Liver (tissue), 9 donors: ENCODE results near the gene ECPAS. TPM values are rescaled to one million over a fixed set of nuclear protein-coding genes. Genes with fewer than 3 reads are reported as not detected.

Experiments used
- DNase-seq: peaks from one replicate; pipeline ENCODE4 v3.0.0-alpha.2; 2017; ENCODE audit warnings: low spot score
- H3K27ac ChIP-seq, 2 donors: one replicate each; pipeline ENCODE4 v1.7.0; 2013; ENCODE audit warnings: inconsistent platforms in 2 of 2, low read length in 2 of 2, control low read depth in 1 of 2, low read depth in 1 of 2, mild to moderate bottlenecking in 1 of 2
- H3K27me3 ChIP-seq, 4 donors: one replicate each; pipeline versions ENCODE4 v1.6.1 to v1.7.0; 2013; ENCODE audit warnings: low read length in 3 of 4, inconsistent platforms in 1 of 4, mild to moderate bottlenecking in 1 of 4, moderate library complexity in 1 of 4; ENCODE audit not compliant: control insufficient read depth in 4 of 4, insufficient read depth in 4 of 4
- H3K36me3 ChIP-seq, 4 donors: one replicate each; pipeline versions ENCODE4 v1.6.1 to v1.7.0; 2013; ENCODE audit warnings: low read length in 3 of 4, mild to moderate bottlenecking in 3 of 4, low read depth in 1 of 4, moderate library complexity in 1 of 4; ENCODE audit not compliant: control insufficient read depth in 4 of 4, insufficient read depth in 3 of 4
- H3K4me1 ChIP-seq, 4 donors: one replicate each; pipeline versions ENCODE4 v1.6.1 to v1.7.0; 2013; ENCODE audit warnings: low read length in 3 of 4, mild to moderate bottlenecking in 3 of 4, moderate library complexity in 1 of 4; ENCODE audit not compliant: control insufficient read depth in 4 of 4, insufficient read depth in 4 of 4
- H3K4me3 ChIP-seq, 3 donors: one replicate each; pipeline versions ENCODE4 v1.6.1 to v1.7.0; 2013; ENCODE audit warnings: low read length in 3 of 3, control low read depth in 1 of 3, low read depth in 1 of 3, mild to moderate bottlenecking in 1 of 3
- H3K9ac ChIP-seq, 2 donors: one replicate each; pipeline ENCODE4 v1.7.0; 2013; ENCODE audit warnings: low read length in 2 of 2, mild to moderate bottlenecking in 2 of 2, moderate library complexity in 2 of 2, control low read depth in 1 of 2, low read depth in 1 of 2
- H3K9me3 ChIP-seq, 4 donors: one replicate each; pipeline versions ENCODE4 v1.6.1 to v1.7.0; 2013; ENCODE audit warnings: low read length in 3 of 4; ENCODE audit not compliant: control insufficient read depth in 4 of 4
- EGR1 ChIP-seq, 2 donors: IDR thresholded peaks; 2 replicates each; pipeline ENCODE4 v1.6.1; 2016 to 2018; ENCODE audit warnings: antibody characterized with exemption in 2 of 2, low read depth in 2 of 2
- FOXA1 ChIP-seq: IDR thresholded peaks from 2 replicates; pipeline ENCODE4 v1.6.1; 2016; ENCODE audit warnings: antibody characterized with exemption
- FOXA2 ChIP-seq: IDR thresholded peaks from 2 replicates; pipeline ENCODE4 v1.6.1; 2016; ENCODE audit warnings: antibody characterized with exemption
- GABPA ChIP-seq, 2 donors: IDR thresholded peaks in 1 of 2; conservative IDR thresholded peaks in 1 of 2; 2 replicates each; pipeline ENCODE4 v1.6.1; 2016; ENCODE audit warnings: antibody characterized with exemption in 2 of 2, mild to moderate bottlenecking in 1 of 2, moderate library complexity in 1 of 2
- HNF4A ChIP-seq, 2 donors: conservative IDR thresholded peaks; 2 replicates each; pipeline ENCODE4 v1.6.1; 2016; ENCODE audit warnings: antibody characterized with exemption in 2 of 2, mild to moderate bottlenecking in 2 of 2
- HNF4G ChIP-seq: IDR thresholded peaks from 2 replicates; pipeline ENCODE4 v1.6.1; 2016; ENCODE audit warnings: antibody characterized with exemption
- JUND ChIP-seq, 2 donors: IDR thresholded peaks; 2 replicates each; pipeline ENCODE4 v1.6.1; 2016; ENCODE audit warnings: antibody characterized with exemption in 2 of 2
- NR2F2 ChIP-seq: IDR thresholded peaks from 2 replicates; pipeline ENCODE4 v1.6.1; 2016; ENCODE audit warnings: antibody characterized with exemption
- RAD21 ChIP-seq, 2 donors: IDR thresholded peaks; 2 replicates each; pipeline ENCODE4 v1.6.1; 2016; ENCODE audit warnings: antibody characterized with exemption in 2 of 2, mild to moderate bottlenecking in 2 of 2
- REST ChIP-seq: IDR thresholded peaks from 2 replicates; pipeline ENCODE4 v1.6.1; 2016; ENCODE audit warnings: antibody characterized with exemption, mild to moderate bottlenecking
- RXRA ChIP-seq, 2 donors: IDR thresholded peaks; 2 replicates each; pipeline ENCODE4 v1.6.1; 2017 to 2018; ENCODE audit warnings: antibody characterized with exemption in 2 of 2, mild to moderate bottlenecking in 1 of 2
- SP1 ChIP-seq: IDR thresholded peaks from 2 replicates; pipeline ENCODE4 v1.6.1; 2018; ENCODE audit warnings: antibody characterized with exemption, mild to moderate bottlenecking
- TAF1 ChIP-seq: conservative IDR thresholded peaks from 2 replicates; pipeline ENCODE4 v1.6.1; 2016; ENCODE audit warnings: antibody characterized with exemption, mild to moderate bottlenecking
- YY1 ChIP-seq: IDR thresholded peaks from 2 replicates; pipeline ENCODE4 v1.6.1; 2016; ENCODE audit warnings: antibody characterized with exemption, mild to moderate bottlenecking
- ZBTB33 ChIP-seq: IDR thresholded peaks from 2 replicates; pipeline ENCODE4 v1.6.1; 2016; ENCODE audit warnings: antibody characterized with exemption
- WGBS: extraction: QIAGEN DNeasy Blood & Tissue Kit; methylation state at CpG from one replicate; pipeline ENCODE4 v1.1.7; 2013; 5-methylcytosine and 5-hydroxymethylcytosine counted together
- polyA plus RNA-seq, 2 donors: library from polyadenylated mRNA; stranded (reverse) in 1 of 2; unstranded in 1 of 2; fragments of 200-250 nt in 1 of 2; fragments of >200 nt in 1 of 2; fragmentation: Nextera tagmentation in 1 of 2; extraction: Ambion mirVana in 1 of 2; gene quantifications; one replicate each; pipeline versions ENCODE4 v1.2.1 to v1.2.3, GENCODE V29; 2013 to 2015
- total RNA-seq, 2 donors: library from RNA; depleted of rRNA; stranded (reverse); fragments of >200 nt; gene quantifications; one replicate each; pipeline ENCODE4 v1.2.3, GENCODE V29; 2014
- TF ChIP-seq, protein P1 (sequence below): IDR thresholded peaks from 2 replicates; pipeline ENCODE4 v1.6.1; 2016; ENCODE audit warnings: antibody characterized with exemption
- TF ChIP-seq, protein P2 (sequence below): IDR thresholded peaks from 2 replicates; pipeline ENCODE4 v1.6.1; 2016; ENCODE audit warnings: antibody characterized with exemption
- TF ChIP-seq, protein P3 (sequence below): fragments of 150-350 bp; IDR thresholded peaks from 2 replicates; pipeline ENCODE4 v1.5.1; 2017; ENCODE audit warnings: improper control_type of control experiment, low read depth, low read length; ENCODE audit not compliant: missing input control
- donor health status: healthy.
- donor health status: healthy.
- donor health status: healthy.
- donor health status: healthy.
- donor health status: healthy.

ECPAS gene
- total and polyA plus RNA-seq, 4 donors: 14.7 to 60.8 (median 26.3) TPM

DNA sequence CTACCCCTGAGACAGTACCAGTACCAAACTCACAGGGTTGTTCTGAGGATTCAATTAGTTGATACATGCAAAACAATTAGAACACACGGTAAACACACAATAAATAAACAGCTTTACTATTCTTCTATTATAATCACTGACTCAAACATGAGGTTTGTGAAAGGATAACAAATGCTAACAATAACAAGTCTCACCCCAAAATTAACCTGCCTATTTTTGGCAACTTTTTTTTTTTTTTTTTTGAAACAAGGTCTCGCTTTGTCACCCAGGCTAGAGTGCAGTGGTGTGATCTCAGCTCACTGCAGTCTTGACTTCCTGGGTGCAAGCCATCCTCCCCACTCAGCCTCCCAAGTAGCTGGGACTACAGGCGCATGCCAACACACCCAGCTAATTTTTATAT lies 6.5 kb downstream of the ECPAS start (continued):
- TF ChIP-seq REST: no peak
- no peak for TF ChIP-seq YY1
- no peak for TF ChIP-seq SP1
- no peak for TF ChIP-seq JUND (IDR thresholded peaks at IDR 0.05)
- TF ChIP-seq RXRA (IDR thresholded peaks at IDR 0.05): no peak
- no peak for TF ChIP-seq HNF4G
- TF ChIP-seq TAF1: no peak
- TF ChIP-seq GABPA (IDR thresholded peaks at IDR 0.05 in 1 of 2, conservative IDR thresholded peaks at IDR 0.05 in 1 of 2): no peak
- TF ChIP-seq, protein P1, sequence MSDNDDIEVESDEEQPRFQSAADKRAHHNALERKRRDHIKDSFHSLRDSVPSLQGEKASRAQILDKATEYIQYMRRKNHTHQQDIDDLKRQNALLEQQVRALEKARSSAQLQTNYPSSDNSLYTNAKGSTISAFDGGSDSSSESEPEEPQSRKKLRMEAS: no peak
- no peak for TF ChIP-seq HNF4A (conservative IDR thresholded peaks at IDR 0.05)
- no peak for TF ChIP-seq EGR1 (IDR thresholded peaks at IDR 0.05; ENCODE audit: low read depth in 2 of 2)

- no peak overlapping the region for H3K9ac ChIP-seq
- peaks cover 11 to 26% (median 14%) of the 10 kb centered on the region in 4 donors for H3K4me1 ChIP-seq
- no peak overlapping the region for H3K27ac ChIP-seq
- H3K27me3 ChIP-seq: no peaks in the 10 kb centered on the region
- DNase-seq: no peak
- no peak overlapping the region for H3K4me3 ChIP-seq
- H3K9me3 ChIP-seq: no peaks in the 10 kb centered on the region
- 49% methylated on average over 2 of the region's 2 CpGs for WGBS
- H3K36me3 ChIP-seq: no peaks in the 10 kb centered on the region
- TF ChIP-seq, protein P2, sequence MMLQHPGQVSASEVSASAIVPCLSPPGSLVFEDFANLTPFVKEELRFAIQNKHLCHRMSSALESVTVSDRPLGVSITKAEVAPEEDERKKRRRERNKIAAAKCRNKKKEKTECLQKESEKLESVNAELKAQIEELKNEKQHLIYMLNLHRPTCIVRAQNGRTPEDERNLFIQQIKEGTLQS: no peak
- TF ChIP-seq, protein P3, sequence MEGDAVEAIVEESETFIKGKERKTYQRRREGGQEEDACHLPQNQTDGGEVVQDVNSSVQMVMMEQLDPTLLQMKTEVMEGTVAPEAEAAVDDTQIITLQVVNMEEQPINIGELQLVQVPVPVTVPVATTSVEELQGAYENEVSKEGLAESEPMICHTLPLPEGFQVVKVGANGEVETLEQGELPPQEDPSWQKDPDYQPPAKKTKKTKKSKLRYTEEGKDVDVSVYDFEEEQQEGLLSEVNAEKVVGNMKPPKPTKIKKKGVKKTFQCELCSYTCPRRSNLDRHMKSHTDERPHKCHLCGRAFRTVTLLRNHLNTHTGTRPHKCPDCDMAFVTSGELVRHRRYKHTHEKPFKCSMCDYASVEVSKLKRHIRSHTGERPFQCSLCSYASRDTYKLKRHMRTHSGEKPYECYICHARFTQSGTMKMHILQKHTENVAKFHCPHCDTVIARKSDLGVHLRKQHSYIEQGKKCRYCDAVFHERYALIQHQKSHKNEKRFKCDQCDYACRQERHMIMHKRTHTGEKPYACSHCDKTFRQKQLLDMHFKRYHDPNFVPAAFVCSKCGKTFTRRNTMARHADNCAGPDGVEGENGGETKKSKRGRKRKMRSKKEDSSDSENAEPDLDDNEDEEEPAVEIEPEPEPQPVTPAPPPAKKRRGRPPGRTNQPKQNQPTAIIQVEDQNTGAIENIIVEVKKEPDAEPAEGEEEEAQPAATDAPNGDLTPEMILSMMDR: no peak
- TF ChIP-seq YY1: no peak
- no peak for TF ChIP-seq JUND (IDR thresholded peaks at IDR 0.05)
- TF ChIP-seq REST: no peak
- TF ChIP-seq HNF4A (conservative IDR thresholded peaks at IDR 0.05): no peak
- TF ChIP-seq RXRA (IDR thresholded peaks at IDR 0.05): no peak
- TF ChIP-seq EGR1 (IDR thresholded peaks at IDR 0.05; ENCODE audit: low read depth in 2 of 2): no peak
- TF ChIP-seq FOXA2: no peak
- TF ChIP-seq NR2F2: no peak
- TF ChIP-seq FOXA1: no peak
- TF ChIP-seq SP1: no peak
- no peak for TF ChIP-seq TAF1
- no peak for TF ChIP-seq RAD21 (IDR thresholded peaks at IDR 0.05)
- TF ChIP-seq, protein P1: no peak
- no peak for TF ChIP-seq GABPA (IDR thresholded peaks at IDR 0.05 in 1 of 2, conservative IDR thresholded peaks at IDR 0.05 in 1 of 2)
- no peak for TF ChIP-seq HNF4G
- no peak for TF ChIP-seq ZBTB33
These were observed 9.0 kb downstream of the ECPAS start for GRCh38 chr9:111475195-111475594.
